Stimulated activated CD4-positive, alpha-beta T cell treated with anti-CD3 and anti-CD28 coated beads, Interleukin-4, amount 100 ng/mL, for 24 hours (primary cell): ENCODE measurements around the gene EFCAB14.
"Not testable (repeated sequence)": the region's sequence is repeated elsewhere in the genome, so short reads cannot be mapped to it uniquely, and the experiment has no call there.

Source experiments
- DNase-seq: peaks from one replicate; pipeline ENCODE4 v3.0.0-alpha.2; 2020

EFCAB14 gene

DNA sequence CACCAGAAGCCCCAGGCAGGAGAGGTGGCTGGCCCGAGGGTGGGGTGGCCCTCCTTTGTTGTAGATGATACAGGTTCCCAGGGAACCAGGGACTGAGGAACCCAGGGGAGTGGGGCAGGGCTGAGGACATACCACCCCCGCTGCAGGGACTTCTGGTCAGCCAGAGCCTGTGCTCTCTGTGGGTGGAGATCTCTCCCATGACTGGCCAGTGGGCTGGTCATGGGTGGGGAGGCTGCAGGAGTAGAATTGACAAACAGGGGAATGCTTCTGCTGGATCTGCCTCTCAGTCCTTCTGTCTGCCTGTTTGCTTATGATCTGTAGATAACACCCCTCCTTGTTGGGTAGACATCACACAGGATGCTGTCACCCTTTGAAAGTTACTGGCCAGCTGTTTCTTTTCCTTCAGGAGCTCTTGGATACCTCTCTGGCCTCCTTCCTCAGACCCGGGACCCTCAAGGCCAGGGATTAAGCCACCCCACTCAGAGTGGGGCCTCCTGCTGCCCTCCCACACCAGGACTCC is 2.8 kb upstream of the EFCAB14 start:
- no peak for DNase-seq

DNA sequence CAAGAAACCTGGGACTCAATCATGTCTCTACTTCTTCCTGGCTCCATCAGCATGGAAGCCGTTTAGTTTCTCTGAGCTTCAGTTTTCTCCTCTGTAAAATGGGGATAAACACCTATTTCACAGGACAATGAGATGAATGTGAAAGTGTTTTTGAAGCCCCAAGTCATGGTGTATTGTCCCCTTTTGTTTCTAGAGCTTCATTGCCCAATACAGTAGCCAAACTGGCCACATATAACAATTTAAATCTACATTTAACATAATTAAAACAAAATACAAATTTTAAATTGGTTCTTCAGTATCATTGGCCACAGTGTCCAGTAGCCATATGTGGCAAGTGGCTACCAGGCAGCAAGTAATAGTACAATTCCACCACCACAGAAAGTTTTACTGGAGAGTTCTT is 2.3 kb upstream of the EFCAB14 start:
- no peak for DNase-seq

DNA sequence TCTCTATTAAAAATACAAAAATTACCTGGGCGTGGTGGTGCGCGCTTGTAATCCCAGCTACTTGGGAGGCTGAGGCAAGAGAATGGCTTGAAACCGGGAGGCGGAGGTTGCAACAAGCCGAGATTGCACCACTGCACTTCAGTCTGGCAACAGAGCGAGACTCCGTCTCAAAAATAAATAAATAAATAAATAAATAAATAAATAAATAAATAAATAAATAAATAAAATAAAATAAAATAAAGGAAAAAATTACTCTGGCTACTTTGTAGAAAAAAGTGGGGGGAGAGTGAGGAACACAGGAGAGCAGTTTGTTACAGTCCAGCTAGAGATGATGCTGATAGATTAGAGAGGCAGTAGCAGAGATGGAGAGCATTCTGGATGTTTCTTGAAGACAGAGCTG is 1.4 kb upstream of the EFCAB14 start:
- DNase-seq = not testable (repeated sequence)

DNA sequence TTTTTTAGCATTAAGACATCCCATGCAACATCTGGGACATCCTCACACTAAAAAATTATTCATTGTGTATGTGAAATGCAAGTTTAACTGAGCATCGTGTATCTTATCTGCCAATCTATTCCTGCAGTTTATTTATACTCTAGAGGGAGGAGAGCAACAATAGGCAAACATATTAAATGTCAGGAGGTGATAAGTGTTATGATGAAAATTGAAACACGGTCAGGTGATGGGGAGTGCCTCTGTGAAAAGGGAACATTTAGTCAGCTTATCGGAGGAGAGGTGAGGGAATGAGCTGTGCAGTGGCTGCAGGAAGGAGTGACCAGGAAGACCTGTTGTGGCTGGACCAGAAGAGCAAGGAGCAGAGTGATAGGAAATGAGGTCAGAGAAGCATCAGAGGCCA is 775 bp upstream of the EFCAB14 start:
- no peak for DNase-seq

DNA sequence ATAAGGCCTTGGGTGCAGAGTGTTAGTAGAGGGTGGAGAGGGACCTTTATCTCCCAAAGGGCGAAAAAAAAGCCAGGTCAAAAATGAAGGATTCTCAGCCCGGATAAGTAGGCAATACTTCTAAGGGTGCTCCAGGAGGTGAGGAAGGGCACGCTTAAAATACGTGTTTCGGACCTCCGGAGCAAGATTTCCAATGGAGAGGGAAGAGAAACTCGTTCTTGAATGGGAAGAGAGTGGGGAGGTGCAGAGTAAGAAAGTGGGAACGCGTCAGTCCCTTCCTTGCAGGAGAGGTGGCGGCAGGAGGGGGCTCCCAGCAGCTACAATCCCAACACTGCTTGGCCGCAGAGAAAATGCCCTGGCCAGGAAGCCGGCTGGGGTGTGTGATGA is 581 bp downstream of the EFCAB14 start:
- DNase-seq = no peak

DNA sequence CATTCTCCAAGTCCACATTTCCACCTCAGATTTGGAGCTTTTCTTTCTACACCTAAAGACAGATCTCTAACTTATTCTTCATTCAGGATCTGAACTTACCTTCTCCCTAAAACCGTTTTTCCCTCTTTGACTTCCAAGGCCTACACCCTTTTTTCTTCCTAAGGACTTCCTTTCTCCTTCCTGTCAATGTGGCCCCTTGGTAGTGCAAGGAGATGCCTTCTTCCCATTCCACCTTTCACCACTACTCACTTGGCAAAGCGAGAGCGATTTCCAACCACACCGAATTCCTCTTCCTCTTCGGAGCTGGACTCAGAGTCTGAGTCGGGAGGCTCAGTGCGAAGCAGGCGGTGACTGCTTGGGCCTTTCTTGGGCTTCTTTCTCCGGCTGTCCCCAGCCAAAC is 1.3 kb downstream of the EFCAB14 start:
- no peak for DNase-seq

DNA sequence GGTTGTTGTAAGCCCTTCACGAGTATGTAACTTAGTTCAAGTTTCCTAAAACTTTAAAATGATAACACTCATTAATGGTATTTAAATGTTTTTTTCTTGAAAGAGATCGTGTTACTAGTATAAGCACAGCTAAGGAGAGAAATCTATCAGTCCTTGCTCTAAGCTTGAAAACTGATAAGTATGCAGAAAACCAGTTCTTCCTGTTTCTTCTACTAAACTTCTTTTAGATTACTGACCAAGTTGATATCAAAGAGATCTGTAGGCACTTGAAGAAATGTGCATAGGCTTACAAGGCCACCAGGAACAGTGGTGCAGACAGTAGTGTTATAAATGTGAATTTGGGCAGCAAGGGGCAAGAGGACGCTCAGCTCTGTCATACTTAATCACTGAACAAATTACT is 3.9 kb downstream of the EFCAB14 start:
- DNase-seq = no peak

DNA sequence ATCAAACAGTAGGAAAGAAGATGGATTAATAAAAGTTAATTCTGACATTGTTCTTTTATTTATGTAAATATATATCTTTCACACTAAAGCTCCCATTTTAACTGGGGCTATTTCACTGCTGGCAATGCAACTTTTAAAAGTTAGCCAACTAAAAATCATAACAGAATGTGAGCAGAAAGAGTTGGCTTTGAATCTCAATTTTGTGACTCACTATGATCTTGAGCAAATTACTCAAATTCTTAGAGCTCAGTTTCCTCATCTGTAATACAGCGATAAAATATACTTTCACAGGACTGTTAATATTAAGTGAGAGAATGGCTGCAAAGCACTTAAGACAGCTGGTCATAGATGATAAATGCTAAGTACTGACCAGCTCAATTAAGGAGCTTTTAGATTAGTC is 10.8 kb downstream of the EFCAB14 start:
- no peak for DNase-seq

DNA sequence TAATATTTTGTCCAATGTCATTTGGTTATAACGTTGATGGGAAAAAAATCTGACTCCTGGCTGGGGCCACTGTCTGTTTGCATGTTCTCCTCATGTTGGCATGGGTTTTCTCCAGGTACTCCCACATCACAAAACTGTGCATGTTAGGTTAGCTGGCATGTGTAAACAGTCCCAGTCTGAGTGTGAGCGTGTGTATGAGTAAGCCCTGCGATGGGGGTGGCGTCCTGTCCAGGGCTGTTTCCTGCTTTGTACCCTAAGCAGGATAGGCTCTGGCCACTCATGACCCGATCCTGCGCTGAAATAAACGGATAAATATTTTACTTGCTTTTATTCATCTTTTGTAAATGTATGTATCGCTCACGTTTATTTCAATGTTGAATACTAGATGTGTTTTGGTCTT is 13.5 kb downstream of the EFCAB14 start:
- no peak for DNase-seq

DNA sequence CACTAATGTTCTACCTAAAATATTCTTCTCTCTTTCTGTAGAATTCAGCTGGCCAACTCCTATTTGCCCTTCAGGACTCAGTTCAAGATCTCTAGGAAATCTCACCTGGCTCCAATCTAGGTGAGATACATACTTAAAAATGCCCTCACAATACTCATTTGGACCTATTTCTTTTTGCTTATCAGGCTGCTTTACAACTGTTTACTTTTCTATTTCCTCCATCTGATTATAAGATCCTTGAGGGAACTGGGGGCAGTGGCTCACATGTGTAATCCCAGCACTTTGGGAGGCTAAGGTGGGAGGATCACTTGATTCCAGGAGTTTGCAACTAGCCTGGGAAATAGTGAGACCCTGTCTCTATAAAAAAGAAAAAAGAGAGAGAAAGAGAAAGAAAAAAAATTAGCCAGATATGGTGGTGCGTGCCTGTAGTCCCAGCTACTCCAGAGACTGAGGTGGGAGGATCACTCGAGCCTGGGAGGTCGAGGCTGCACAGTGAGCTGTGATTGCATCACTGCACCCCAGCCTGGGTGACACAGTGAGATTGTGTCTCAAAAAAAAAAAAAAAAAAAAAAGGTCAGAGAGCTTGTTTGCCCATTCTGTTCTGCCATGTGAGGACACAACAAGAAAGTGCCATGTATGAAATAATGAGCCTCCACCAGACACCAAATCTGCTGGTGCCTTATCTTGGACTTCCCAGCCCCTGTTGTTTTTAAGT is 14.8 kb downstream of the EFCAB14 start:
- DNase-seq = no peak

DNA sequence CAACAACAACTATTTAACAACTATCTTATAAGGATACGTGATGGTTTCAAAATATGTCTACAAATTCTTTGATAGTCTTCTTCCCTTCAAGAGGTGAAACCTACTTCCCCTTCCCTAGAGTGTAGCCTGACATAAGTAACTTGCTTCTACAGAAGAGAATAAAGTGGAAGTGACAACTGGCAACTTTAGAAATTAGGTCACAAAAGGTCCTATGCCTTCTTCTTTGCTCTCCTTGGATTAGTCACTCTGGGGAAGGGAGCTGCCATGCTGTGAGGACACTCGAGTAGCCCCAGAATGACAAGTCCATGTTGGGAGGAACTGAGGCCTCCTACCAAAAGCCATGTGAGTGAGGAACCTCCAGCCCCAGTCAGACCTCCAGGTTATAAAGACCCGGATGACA is 19.2 kb downstream of the EFCAB14 start:
- no peak for DNase-seq

DNA sequence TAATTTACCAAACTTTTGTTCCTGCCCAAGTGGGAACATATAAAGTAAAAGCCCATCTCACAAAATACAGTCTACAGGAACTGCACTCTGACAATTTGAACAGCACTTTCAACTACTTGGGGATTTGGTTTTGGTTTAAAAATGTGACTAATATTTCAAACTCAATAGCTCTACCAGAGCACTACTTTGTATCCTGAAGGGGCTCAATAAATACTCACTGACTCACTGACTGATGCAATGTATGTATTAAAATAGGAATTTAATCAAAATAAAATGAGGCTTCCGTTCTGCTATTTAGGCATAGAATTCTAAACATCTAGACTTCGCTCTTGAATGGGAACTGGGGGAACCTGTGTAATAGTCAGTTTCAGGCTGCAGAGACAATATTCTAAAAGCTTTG is 21.9 kb downstream of the EFCAB14 start:
- DNase-seq = no peak

DNA sequence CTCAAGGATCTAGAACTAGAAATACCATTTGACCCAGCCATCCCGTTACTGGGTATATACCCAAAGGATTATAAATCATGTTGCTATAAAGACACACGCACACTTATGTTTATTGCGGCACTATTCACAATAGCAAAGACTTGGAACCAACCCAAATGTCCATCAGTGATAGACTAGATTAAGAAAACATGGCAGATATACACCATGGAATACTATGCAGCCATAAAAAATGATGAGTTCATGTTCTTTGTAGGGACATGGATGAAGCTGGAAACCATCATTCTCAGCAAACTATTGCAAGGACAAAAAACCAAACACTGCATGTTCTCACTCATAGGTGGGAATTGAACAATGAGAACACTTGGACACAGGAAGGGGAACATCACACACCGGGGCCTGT is 24.2 kb downstream of the EFCAB14 start:
- not testable (repeated sequence) for DNase-seq

DNA sequence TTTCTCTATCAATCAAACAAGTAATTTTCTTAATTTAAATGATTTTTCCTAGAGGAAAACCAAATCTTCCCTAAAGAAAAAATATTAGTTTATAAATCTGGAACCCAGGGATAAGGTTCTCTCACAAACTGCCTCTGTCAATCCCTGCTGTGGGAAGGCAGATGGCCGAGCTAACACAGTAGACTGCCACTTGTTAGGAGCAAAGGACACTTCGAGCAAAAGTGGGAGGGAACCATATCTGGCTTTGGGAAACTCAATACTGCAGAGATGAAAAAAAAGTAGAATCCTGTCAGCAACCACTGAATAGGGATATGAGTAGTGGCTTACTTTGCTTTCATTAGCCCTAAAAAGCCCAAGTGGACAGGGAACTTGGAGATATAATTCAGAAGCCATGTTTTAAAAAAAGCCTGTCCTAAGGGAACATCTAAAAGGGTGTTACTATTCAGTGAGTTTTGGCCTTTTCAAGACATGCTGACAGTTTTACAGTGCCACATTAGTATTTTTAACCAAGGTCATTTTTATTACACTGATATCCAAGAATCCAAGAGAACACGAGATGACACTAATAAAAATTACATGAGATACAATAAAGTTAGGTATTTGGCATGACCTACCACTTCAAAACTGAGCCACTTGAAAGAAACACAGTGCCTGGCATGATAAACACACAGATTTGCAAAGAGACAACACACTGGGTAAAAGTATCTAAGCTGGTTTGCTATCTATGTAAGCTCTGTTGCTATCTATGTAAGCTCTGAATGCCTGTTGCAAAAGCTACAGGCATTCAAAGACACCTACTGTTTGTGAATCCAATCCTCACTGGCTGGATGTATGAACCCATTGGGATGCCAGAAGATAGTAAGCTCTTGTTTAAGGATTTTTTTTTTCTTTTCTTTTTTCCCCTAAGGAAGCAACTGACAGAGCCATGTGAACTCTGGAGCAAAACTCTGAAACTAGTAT is 25.8 kb downstream of the EFCAB14 start:
- DNase-seq = no peak

DNA sequence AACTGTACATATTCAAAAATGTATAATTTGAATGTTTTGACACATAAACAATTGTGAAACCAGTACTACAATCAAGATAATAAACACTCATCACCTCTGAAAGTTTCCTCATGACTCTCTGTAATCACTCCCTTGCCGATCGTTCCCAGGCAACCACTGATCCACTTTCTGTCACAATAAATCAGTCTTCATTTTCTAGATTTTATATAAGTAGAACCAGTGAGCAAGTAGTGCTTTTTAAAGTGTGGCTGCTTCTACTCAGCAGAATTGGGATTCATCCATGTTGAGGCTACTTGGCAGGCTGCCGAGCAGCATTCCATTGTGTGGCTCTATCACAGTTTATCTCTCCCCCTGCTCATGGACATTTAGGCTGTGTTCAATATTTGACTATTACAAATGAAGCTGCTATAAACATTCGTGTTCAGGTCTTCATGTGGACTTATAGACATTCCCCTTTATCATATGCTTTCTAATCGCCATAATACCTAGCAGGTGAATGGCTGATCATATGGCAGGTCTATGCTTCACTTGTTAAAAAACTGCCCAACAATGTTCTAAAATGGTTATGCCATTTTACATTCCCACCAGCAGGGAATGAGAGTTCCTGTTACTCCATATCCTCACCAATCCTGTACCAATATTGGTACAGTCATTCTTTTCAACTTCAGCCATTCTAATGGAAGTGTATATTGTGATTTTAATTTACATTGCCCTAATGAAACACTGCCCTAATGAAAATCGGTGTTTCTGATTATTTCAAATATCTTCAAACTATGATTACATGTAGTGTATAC is 26.7 kb downstream of the EFCAB14 start:
- DNase-seq = no peak

DNA sequence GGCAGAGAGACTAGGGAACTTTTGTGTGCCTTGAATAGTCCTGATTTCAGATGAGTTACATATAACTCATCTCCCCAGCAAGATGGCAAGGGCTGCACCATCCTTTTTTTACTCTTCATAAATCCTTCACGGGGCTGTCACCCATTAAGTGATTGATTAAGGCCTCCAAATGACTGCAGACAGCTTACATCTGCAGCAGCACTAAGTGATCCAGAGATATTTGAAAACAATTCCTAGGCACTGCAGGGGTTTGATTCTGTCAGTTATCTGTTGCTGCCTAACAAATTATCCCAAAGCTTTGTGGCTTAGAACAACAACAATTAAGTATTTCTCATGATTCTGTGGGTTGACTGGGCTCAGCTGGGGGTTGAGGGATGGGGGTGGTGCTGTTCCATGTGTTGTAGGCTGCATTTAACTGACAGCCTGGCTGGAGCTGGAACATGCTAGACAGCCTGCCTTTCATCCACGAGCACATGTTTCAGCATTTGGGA is 27.9 kb downstream of the EFCAB14 start:
- no peak for DNase-seq

DNA sequence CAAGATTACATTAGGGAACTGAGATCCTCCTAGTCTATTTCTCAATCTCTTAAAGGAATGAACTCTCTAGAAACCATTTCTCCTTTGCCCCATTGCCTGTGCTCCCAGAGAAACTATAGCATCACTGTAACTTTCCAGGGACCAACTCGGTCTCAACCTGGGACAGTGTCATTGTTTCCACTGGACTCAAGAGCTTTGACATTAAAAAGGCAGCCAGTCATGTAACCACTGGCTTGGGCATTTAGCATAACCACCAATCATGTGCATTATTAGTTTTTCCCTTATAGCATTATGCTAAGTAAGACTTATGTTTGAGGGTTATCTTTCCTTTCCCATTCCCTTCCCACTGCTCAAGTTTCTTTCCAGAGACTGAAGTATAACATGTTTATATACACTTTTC is 29.0 kb downstream of the EFCAB14 start:
- no peak for DNase-seq

DNA sequence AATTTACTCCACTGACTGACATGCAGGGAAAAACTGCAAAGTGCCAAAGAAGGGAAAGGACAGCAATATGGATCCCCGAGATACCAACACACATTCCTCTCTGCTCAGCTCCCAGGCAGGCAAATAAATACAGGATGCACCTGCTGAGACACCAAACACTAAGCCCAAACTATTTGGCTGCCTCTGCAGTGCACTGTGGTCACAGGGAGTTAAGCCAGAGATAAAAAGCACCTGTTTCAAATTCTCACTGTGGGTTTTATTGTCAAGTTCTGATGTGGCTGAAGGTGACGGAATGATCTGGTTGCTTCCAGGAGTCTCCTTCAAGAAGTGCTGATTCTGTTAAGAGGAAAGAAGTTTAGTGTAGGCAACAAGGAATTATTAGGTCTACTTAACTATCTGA is 29.6 kb downstream of the EFCAB14 start:
- no peak for DNase-seq

DNA sequence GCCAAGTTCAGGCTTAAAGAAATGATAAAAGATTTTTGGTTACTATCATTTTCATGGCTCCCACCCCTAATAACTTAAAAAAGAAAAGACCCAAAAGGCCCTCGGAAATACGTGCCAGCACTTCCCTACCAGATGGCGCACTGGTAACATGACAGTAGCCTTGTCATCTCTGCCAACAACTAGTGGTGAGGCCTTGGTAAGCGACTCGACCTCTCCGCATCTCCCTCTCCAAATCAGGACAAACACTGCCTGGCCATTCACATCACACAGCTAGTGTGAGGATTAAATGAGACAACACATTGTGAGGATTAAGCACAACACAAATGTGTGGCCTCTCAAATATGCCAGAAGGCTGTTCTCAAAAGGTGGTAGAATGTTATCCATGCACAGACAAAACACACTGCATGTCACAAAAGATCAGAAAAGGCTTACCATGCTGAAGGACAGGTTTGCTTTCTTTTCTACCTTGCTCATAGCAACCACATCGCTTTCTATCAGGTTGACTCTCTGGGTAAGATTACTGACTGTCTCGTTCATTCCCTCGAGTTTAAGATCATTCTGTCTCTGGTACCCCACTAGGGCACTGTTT is 30.9 kb downstream of the EFCAB14 start:
- no peak for DNase-seq

DNA sequence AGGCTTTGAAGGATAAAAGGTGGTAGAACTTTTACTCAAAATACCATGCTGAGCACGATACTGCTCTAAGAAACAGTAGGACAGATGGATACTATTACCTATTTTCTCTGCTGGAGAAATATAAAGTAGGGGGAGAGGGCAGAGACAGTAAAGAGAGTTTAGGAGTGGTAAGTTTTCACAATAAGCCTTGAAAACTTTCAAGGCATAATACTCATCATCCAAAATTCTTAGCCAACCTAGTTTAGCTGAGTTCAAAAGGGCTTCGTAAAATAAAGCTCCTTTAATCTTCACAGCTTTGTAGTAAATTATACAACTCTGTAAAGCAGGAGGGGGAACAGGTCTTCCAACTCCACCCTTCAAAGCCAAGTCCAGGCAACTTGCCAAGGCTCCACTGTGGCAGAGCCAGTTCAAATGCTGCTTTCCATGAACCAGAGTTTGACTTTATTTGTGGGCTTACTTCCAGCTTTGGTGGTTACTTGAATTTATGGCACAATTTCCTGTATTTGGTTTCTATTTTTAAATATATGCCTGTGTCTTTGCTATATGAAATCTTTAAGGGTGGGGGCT is 31.7 kb downstream of the EFCAB14 start:
- no peak for DNase-seq

DNA sequence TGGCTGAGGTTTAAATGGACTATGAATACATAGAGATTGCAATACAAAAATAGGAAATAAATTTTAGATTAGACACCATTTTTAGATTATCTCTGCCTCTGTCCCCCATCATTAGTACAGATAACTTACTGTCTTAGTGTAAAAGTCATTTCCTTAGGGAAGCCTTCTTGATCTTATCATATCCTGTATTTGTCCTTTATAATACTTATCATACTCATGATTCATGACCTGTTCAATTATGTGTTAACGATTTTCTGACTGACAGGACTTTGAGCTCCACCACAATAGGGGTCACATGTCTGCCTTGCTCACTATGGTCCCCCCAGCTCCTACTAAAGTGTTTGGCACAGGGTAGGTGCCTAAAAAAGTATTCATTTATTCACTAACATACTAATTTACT is 32.7 kb downstream of the EFCAB14 start:
- no peak for DNase-seq

DNA sequence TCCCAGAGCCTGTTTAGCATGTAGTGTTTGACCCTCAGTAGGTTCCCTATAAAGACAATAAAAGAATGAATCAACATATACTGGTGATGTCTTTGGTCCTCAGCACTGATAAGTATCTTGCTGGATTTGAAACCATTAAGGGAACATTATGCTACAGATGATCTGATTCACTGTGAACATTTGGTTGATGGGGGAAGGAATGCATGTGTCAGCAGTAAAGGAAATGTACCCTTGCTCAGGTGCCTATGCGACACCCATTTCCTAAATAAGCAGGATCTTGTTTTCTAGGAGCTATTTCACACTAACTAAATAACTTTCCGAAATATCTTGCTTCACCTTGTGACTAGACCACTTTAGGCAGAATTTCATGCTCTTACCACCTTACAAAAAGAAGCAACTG is 34.2 kb downstream of the EFCAB14 start:
- DNase-seq = no peak
